GM19455 (cell line): ENCODE data around the gene NOS1AP.

ENCODE experiments used
- ATAC-seq: cut with Tn5 transposase; IDR thresholded peaks from one replicate; pipeline ENCODE4 v1.9.1; 2021; ENCODE audit not compliant: unreplicated experiment

NOS1AP gene

GRCh38 chr1:162240577-162240976, 171.1 kb downstream of the NOS1AP start:
- ATAC-seq = no peak

DNA sequence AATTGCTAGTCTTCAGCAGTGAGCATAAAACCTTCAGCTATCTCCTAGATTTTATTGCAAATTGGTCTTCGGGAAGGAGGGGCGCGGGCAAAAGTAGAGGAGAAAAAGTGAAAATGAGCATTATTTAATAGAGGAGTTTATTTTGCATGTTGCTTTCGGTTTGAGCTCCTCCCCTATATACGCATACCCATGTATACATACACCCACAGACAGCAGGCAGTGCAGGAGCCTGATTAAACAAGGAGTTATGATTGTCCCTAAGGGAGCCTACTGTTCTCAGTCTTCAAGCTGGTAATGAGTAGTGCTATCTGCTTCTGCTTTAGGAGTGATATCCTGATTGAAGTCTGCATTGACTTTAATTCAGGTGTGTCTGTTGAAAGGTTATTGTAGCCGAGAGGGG, 173.3 kb downstream of the NOS1AP start:
- no peak for ATAC-seq

DNA sequence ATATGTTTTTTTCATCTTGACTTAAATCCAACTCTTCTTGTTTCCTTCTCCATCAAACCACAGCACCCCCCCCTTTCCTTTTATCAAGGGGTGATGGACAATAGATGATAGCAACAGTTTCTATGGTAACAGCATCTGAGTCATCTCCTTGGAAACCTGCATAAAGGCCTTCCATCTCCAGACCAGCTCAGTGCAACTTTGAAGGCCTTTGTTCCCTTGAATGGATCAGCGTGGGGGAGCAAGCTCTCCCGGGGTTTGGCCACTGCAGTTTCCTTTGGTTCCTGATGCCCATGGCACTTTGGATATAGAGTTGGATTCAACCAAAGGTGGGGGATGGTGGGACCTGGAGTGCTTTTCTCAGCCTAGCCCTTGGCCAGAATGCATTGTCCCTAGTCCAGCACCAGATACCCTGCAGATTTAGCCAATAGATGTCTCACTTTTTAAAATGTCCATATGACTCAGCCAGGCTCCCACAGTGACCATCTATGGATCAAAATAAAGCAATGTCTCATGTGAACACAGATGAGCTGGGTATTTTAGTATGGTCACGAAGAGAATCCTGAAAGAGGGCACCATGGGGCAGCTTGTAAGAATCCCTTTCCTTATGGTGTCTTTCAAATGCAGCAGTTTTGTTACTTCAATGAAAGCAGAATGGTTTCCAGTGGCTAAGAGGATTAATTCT, 179.5 kb downstream of the NOS1AP start:
- ATAC-seq = no peak

DNA sequence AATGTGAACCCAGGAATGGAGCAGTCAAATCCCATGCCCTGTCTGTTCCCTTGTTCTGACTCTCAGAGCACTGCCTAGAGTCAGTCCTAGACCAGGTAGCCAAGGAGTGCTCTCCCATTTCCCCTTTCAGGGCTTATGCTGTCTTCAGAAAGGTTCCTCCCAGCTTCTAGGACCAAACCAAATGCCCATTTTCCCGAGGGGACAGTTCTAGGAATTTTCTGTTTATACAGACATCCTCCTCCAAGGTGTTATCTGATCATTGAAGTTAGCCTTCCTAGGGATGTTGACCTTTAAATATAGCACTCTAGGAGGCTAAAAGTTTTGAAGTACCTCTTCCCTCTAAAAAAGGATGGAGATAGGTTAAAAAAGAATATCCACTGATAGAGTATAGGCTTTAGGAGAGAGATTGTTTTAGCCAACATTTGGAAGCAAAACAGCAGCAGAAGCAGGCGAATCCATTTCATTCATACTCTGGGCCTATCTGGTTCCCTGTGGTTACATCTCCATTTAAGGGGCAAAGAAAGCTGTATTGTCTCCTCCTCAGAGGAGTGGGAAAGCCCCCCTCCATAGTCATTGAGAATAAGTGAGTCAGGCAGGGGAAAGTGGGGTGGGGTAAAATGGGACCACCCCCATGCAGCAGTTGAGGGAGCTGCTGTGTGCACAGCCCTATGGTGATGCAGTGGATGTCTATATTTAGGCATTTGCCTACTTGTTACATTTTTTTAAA, 180.7 kb downstream of the NOS1AP start:
- no peak for ATAC-seq

DNA sequence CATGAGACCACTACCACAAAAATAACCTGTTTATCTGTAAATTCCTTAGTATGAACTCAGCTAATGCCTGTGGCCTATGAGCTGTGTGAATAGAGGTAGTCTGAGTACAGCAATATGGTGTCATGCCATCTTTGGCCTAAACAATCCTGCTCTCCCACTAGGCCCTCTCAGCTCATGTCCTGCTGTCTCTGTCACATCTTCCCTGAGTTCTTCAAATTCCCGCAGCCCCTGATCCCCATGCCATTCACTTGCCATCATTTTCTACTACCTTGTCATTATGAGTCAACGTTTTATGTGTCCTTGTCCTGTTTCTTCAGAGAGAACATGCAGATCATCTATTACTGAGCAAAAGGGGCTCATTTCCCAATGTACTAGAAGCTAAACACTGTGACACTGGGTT, 181.6 kb downstream of the NOS1AP start:
- ATAC-seq = no peak

GRCh38 chr1:162252214-162252613, 182.7 kb downstream of the NOS1AP start:
- ATAC-seq = no peak

GRCh38 chr1:162253790-162254189, 184.3 kb downstream of the NOS1AP start:
- no peak for ATAC-seq

- ATAC-seq = no peak
These were observed 186.8 kb downstream of the NOS1AP start for GRCh38 chr1:162256287-162256686.

GRCh38 chr1:162258394-162258793, 188.9 kb downstream of the NOS1AP start:
- no peak for ATAC-seq

DNA sequence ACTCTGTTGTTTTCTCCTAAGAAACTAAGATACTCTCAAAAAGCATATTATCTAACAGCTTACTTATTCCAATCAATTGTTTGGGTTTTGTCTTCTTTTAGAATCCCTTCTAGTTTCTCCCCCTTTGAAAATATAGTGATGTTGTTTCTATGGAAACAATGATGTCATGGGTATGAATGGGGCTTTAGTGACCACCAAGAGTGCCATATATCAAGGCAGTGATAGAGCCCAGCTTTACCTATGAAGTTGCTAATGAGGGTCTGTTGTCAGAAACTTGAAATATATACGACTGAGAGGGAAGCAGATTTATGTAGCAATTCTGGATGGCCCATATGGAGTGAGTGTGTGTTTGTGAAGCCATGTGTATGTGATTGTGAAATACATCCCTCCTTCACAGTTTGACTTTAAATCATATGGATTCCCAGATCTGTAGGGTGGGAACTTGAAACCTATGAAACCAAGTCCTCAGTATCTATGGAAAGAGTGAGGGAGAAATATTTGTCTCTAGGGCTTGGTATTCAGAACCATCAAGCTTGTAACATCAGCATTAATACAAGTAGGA, 190.5 kb downstream of the NOS1AP start:
- no peak for ATAC-seq

GRCh38 chr1:162264108-162264507, 194.6 kb downstream of the NOS1AP start:
- no peak for ATAC-seq

DNA sequence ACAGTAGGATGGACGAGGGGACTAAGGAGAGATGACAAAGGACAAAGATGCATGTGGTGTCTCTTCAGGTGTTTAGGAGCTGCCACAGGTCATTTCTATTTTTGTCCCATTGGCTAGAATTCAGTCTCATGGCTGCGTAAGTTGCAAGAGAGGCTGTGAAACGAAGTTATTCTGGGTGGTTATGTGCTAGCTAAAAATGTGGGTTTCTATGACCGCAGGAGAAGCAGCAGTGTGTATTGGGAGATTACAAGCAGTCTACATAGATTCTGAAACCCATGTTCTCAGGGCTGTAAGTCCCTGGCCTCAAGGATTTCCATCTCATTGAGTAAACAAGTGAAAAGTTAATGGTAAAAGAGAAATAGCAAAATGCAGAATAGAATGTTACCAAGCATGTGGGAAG, 196.5 kb downstream of the NOS1AP start:
- ATAC-seq = no peak

DNA sequence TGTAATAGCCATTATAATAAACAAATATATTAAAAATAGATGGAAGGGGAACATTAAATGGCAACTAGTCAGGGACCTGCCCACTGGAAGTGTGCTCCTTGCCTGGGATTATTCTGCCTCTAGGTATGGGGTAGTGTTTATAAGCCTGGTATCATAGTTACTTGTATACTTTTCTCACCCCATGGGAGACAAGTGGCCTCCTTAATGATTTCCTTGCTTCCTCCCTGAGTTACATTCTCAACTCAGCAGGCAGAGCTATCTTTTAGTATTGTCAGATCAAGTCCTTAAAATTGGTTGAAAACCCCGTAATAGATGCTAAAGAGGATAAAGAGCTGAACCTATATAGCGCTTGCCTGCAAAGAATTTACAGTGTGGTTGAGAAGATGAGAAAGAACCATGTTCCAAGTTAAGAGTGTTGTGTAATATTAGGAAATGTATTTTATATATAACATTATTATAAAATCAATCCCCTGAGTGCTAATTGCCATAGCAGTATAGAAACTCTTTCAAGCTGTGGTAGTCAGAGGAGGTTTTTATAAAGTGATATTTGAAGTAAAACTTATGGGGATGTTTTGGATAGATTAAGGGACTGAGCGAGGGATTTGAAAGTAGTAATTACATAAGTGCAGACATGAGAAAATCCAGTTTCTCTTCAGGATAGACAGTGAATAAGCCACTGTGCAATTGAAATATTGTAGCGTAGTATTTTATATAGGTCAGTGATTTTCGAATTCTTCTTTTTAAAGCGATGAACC, 200.7 kb downstream of the NOS1AP start:
- ATAC-seq = no peak

- no peak for ATAC-seq
These were observed 202.5 kb downstream of the NOS1AP start for GRCh38 chr1:162271972-162272371.

GRCh38 chr1:162272419-162272818, 202.9 kb downstream of the NOS1AP start:
- ATAC-seq = no peak

DNA sequence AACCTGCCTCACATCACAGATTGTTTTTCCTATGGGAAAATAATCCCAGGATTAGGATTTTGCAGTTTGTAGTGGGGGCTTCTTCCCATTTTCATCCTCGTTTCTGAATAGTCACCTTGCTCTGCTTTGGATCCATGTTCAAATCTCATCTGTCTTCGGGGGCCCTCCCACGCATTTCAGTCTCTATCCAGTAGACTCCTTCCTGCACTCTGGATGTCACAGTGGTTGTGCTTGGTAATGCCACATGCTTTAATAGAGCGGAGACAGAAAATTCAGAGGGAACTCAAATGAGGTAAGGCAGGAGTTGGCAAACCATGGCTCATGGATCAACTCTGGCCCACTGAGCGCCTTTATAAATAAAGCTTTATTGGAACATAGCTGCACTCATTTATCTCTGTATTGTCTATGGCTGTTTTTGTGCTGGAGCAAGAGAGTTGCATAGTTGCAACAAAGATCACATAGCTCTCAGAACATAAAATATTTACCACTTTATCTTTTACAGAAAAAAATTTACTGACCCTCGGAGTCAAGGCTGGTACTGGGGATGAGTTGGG, 206.2 kb downstream of the NOS1AP start:
- ATAC-seq = no peak

DNA sequence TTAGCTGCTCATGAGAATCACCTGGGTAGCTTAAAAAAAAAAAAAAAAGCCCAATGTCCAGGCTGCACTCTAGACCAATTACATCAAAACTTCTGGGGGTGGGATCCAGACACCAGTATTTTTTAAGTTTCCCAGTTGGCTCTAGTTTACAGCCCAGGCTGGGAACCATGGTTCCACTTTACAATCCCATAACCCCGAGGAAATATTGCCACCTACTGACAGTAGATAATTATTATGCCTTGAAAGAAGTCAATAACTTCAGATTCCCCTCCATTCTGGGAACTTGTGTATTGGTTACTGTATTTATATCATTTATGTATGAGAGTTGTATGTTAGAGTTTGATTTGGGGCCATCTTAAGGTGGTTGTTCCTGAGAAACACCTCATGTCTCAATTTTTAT, 207.0 kb downstream of the NOS1AP start:
- no peak for ATAC-seq

GRCh38 chr1:162279136-162279498, 209.6 kb downstream of the NOS1AP start:
- no peak for ATAC-seq

DNA sequence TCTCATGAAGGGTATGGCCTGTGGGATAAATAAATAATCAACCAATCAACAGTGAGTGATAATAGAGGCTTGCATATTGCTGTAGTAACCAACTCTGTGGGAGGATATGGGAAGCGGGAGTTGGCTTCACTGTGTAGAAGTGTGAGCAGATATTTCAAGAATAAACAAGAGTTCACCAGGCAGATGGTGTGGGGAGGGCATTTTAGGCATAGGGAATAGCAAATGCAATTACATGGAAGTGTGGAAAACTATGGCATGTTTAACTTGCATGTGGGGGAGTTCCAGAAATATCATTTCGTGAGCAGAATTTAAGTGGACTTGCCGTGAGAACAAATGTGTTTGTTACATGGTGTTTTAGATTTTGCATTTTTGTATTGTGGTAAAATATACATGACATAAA, 211.9 kb downstream of the NOS1AP start:
- no peak for ATAC-seq

DNA sequence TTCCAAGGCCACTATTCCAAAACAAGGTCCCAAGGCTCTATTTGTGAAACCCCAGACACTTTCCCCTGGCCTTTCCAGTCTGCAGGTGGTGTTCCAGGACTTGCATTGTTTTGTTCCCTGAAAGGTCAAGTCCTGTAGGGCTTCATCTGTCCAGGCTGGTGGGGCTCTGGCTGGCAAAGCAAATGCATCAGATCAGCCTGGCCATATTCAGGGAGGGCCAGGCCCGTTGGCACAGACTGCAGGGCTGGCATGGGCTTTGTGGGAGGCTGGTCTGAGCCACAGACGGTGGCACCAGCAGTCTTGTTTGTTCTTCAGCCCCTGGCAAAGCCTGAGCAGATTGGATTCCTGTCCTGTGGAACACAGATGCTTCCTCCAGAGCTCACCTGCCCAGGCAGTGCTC, 214.2 kb downstream of the NOS1AP start:
- no peak for ATAC-seq

GRCh38 chr1:162284206-162284955, 214.9 kb downstream of the NOS1AP start:
- no peak for ATAC-seq
